ENCODE results near the gene SESTD1. TPM values are rescaled to one million over a fixed set of nuclear protein-coding genes. Genes with fewer than 3 reads are reported as not detected.

SESTD1 gene
- total RNA-seq, result 29.7 TPM

- Histone ChIP-seq H3K9me3 (ENCODE audit: control insufficient read depth in 3 of 3, low read length in 3 of 3) (no peaks in the 10 kb centered on the region), H3K36me3 (ENCODE audit: control insufficient read depth in 3 of 3, insufficient read depth in 3 of 3, low read length in 3 of 3) (no peaks in the 10 kb centered on the region), H3K4me3 (ENCODE audit: low read length in 3 of 3) (peak within 1 kb of the TSS; percentile 78 to 86 (median 84)), H3K27ac (ENCODE audit: low read depth, low read length) (peak within 1 kb of the TSS; percentile 77), H3K9ac (ENCODE audit: low read depth in 1 of 3, low read length in 3 of 3) (peak within 1 kb of the TSS; percentile 81 to 83 (median 82)), H3K4me1 (ENCODE audit: control insufficient read depth in 3 of 3, insufficient read depth in 3 of 3, low read length in 3 of 3) (peaks cover 0 to 11% (median 11%) of the 10 kb centered on the region in 3 donors), H3K27me3 (ENCODE audit: control insufficient read depth in 3 of 3, insufficient read depth in 3 of 3, low read length in 3 of 3) (no peaks in the 10 kb centered on the region)
These were observed at the start of gene SESTD1 for GRCh38 chr2:179264368-179265081. SESTD1 (minus strand) TSS chr2:179264832; CDS start chr2:179191841, 72,991 bp downstream.

GRCh38 chr2:179313057-179313456 is 48.4 kb upstream of the SESTD1 start:
- Histone ChIP-seq H3K4me3 (ENCODE audit: low read length in 3 of 3) (no peak overlapping the region), H3K27ac (ENCODE audit: low read depth, low read length) (no peak overlapping the region), H3K9me3 (ENCODE audit: control insufficient read depth in 3 of 3, low read length in 3 of 3) (no peaks in the 10 kb centered on the region), H3K27me3 (ENCODE audit: control insufficient read depth in 3 of 3, insufficient read depth in 3 of 3, low read length in 3 of 3) (no peaks in the 10 kb centered on the region), H3K4me1 (ENCODE audit: control insufficient read depth in 3 of 3, insufficient read depth in 3 of 3, low read length in 3 of 3) (no peaks in the 10 kb centered on the region), H3K36me3 (ENCODE audit: control insufficient read depth in 3 of 3, insufficient read depth in 3 of 3, low read length in 3 of 3) (no peaks in the 10 kb centered on the region), H3K9ac (ENCODE audit: low read depth in 1 of 3, low read length in 3 of 3) (no peak overlapping the region)

GRCh38 chr2:179311101-179311500 is 46.5 kb upstream of the SESTD1 start:
- Histone ChIP-seq H3K4me3 (ENCODE audit: low read length in 3 of 3) (no peak overlapping the region), H3K27ac (ENCODE audit: low read depth, low read length) (no peak overlapping the region), H3K9ac (ENCODE audit: low read depth in 1 of 3, low read length in 3 of 3) (no peak overlapping the region), H3K36me3 (ENCODE audit: control insufficient read depth in 3 of 3, insufficient read depth in 3 of 3, low read length in 3 of 3) (no peaks in the 10 kb centered on the region), H3K27me3 (ENCODE audit: control insufficient read depth in 3 of 3, insufficient read depth in 3 of 3, low read length in 3 of 3) (no peaks in the 10 kb centered on the region), H3K9me3 (ENCODE audit: control insufficient read depth in 3 of 3, low read length in 3 of 3) (no peaks in the 10 kb centered on the region), H3K4me1 (ENCODE audit: control insufficient read depth in 3 of 3, insufficient read depth in 3 of 3, low read length in 3 of 3) (no peaks in the 10 kb centered on the region)

- Histone ChIP-seq H3K9ac (ENCODE audit: low read depth in 1 of 3, low read length in 3 of 3) (no peak overlapping the region), H3K4me1 (ENCODE audit: control insufficient read depth in 3 of 3, insufficient read depth in 3 of 3, low read length in 3 of 3) (no peaks in the 10 kb centered on the region), H3K4me3 (ENCODE audit: low read length in 3 of 3) (no peak overlapping the region)
These were observed 43.2 kb upstream of the SESTD1 start for GRCh38 chr2:179307616-179308371.

GRCh38 chr2:179305125-179305524 is 40.5 kb upstream of the SESTD1 start:
- H3K9me3 ChIP-seq (ENCODE audit: control insufficient read depth in 3 of 3, low read length in 3 of 3), result no peaks in the 10 kb centered on the region
- H3K9ac ChIP-seq (ENCODE audit: low read depth in 1 of 3, low read length in 3 of 3), result no peak overlapping the region
- no peaks in the 10 kb centered on the region for H3K27me3 ChIP-seq (ENCODE audit: control insufficient read depth in 3 of 3, insufficient read depth in 3 of 3, low read length in 3 of 3)
- H3K27ac ChIP-seq (ENCODE audit: low read depth, low read length), result no peak overlapping the region
- no peaks in the 10 kb centered on the region for H3K36me3 ChIP-seq (ENCODE audit: control insufficient read depth in 3 of 3, insufficient read depth in 3 of 3, low read length in 3 of 3)
- H3K4me1 ChIP-seq (ENCODE audit: control insufficient read depth in 3 of 3, insufficient read depth in 3 of 3, low read length in 3 of 3), result no peaks in the 10 kb centered on the region
- no peak overlapping the region for H3K4me3 ChIP-seq (ENCODE audit: low read length in 3 of 3)

More at GRCh38 chr2:179307616-179308371, 43.2 kb upstream of the SESTD1 start:
- Histone ChIP-seq H3K27me3 (ENCODE audit: control insufficient read depth in 3 of 3, insufficient read depth in 3 of 3, low read length in 3 of 3) (no peaks in the 10 kb centered on the region), H3K9me3 (ENCODE audit: control insufficient read depth in 3 of 3, low read length in 3 of 3) (no peaks in the 10 kb centered on the region), H3K36me3 (ENCODE audit: control insufficient read depth in 3 of 3, insufficient read depth in 3 of 3, low read length in 3 of 3) (no peaks in the 10 kb centered on the region), H3K27ac (ENCODE audit: low read depth, low read length) (no peak overlapping the region)

GRCh38 chr2:179304424-179304823 is 39.8 kb upstream of the SESTD1 start:
- no peaks in the 10 kb centered on the region for H3K4me1 ChIP-seq (ENCODE audit: control insufficient read depth in 3 of 3, insufficient read depth in 3 of 3, low read length in 3 of 3)
- H3K27ac ChIP-seq (ENCODE audit: low read depth, low read length), result no peak overlapping the region
- H3K27me3 ChIP-seq (ENCODE audit: control insufficient read depth in 3 of 3, insufficient read depth in 3 of 3, low read length in 3 of 3), result no peaks in the 10 kb centered on the region
- H3K9me3 ChIP-seq (ENCODE audit: control insufficient read depth in 3 of 3, low read length in 3 of 3), result no peaks in the 10 kb centered on the region
- no peak overlapping the region for H3K9ac ChIP-seq (ENCODE audit: low read depth in 1 of 3, low read length in 3 of 3)
- no peaks in the 10 kb centered on the region for H3K36me3 ChIP-seq (ENCODE audit: control insufficient read depth in 3 of 3, insufficient read depth in 3 of 3, low read length in 3 of 3)
- no peak overlapping the region for H3K4me3 ChIP-seq (ENCODE audit: low read length in 3 of 3)

GRCh38 chr2:179302764-179303571 is 38.3 kb upstream of the SESTD1 start:
- Histone ChIP-seq H3K4me3 (ENCODE audit: low read length in 3 of 3) (no peak overlapping the region), H3K36me3 (ENCODE audit: control insufficient read depth in 3 of 3, insufficient read depth in 3 of 3, low read length in 3 of 3) (no peaks in the 10 kb centered on the region), H3K27me3 (ENCODE audit: control insufficient read depth in 3 of 3, insufficient read depth in 3 of 3, low read length in 3 of 3) (no peaks in the 10 kb centered on the region), H3K27ac (ENCODE audit: low read depth, low read length) (no peak overlapping the region), H3K4me1 (ENCODE audit: control insufficient read depth in 3 of 3, insufficient read depth in 3 of 3, low read length in 3 of 3) (no peaks in the 10 kb centered on the region), H3K9me3 (ENCODE audit: control insufficient read depth in 3 of 3, low read length in 3 of 3) (no peaks in the 10 kb centered on the region), H3K9ac (ENCODE audit: low read depth in 1 of 3, low read length in 3 of 3) (no peak overlapping the region)

GRCh38 chr2:179302149-179302548 is 37.5 kb upstream of the SESTD1 start:
- no peak overlapping the region for H3K27ac ChIP-seq (ENCODE audit: low read depth, low read length)
- no peaks in the 10 kb centered on the region for H3K36me3 ChIP-seq (ENCODE audit: control insufficient read depth in 3 of 3, insufficient read depth in 3 of 3, low read length in 3 of 3)
- H3K4me1 ChIP-seq (ENCODE audit: control insufficient read depth in 3 of 3, insufficient read depth in 3 of 3, low read length in 3 of 3), result no peaks in the 10 kb centered on the region
- no peaks in the 10 kb centered on the region for H3K27me3 ChIP-seq (ENCODE audit: control insufficient read depth in 3 of 3, insufficient read depth in 3 of 3, low read length in 3 of 3)
- H3K9ac ChIP-seq (ENCODE audit: low read depth in 1 of 3, low read length in 3 of 3), result no peak overlapping the region
- no peak overlapping the region for H3K4me3 ChIP-seq (ENCODE audit: low read length in 3 of 3)
- no peaks in the 10 kb centered on the region for H3K9me3 ChIP-seq (ENCODE audit: control insufficient read depth in 3 of 3, low read length in 3 of 3)

- Histone ChIP-seq H3K9ac (ENCODE audit: low read depth in 1 of 3, low read length in 3 of 3) (no peak overlapping the region), H3K27ac (ENCODE audit: low read depth, low read length) (no peak overlapping the region), H3K27me3 (ENCODE audit: control insufficient read depth in 3 of 3, insufficient read depth in 3 of 3, low read length in 3 of 3) (no peaks in the 10 kb centered on the region), H3K4me1 (ENCODE audit: control insufficient read depth in 3 of 3, insufficient read depth in 3 of 3, low read length in 3 of 3) (no peaks in the 10 kb centered on the region), H3K36me3 (ENCODE audit: control insufficient read depth in 3 of 3, insufficient read depth in 3 of 3, low read length in 3 of 3) (no peaks in the 10 kb centered on the region), H3K9me3 (ENCODE audit: control insufficient read depth in 3 of 3, low read length in 3 of 3) (no peaks in the 10 kb centered on the region), H3K4me3 (ENCODE audit: low read length in 3 of 3) (no peak overlapping the region)
These were observed 34.0 kb upstream of the SESTD1 start for GRCh38 chr2:179298666-179299065.

Data from skeletal muscle tissue (tissue), 4 donors.